HepG2 (cell line): ENCODE data around the gene SFXN5. TPM values are rescaled to one million over a fixed set of nuclear protein-coding genes. Genes with fewer than 3 reads are reported as not detected.

ENCODE experiments used
- BRD4 ChIP-seq: sonication (generic); formaldehyde crosslinking; IDR thresholded peaks from 2 replicates; pipeline ENCODE4 v1.4.0; 2020; ENCODE audit warnings: missing genetic modification reagents
- EED ChIP-seq: sonication (generic); formaldehyde crosslinking; IDR thresholded peaks from 2 replicates; pipeline ENCODE4 v1.5.0; 2020; ENCODE audit warnings: mild to moderate bottlenecking, missing genetic modification reagents
- MEIS1 ChIP-seq: sonication (generic); formaldehyde crosslinking; IDR thresholded peaks from 2 replicates; pipeline ENCODE4 v1.9.0; 2021; ENCODE audit warnings: mild to moderate bottlenecking, missing genetic modification reagents, moderate library complexity, borderline replicate concordance
- TBP ChIP-seq: sonication (generic); formaldehyde crosslinking; IDR thresholded peaks from 2 replicates; pipeline ENCODE4 v1.5.0; 2020; ENCODE audit warnings: missing genetic modification reagents
- ZC3H13 ChIP-seq: sonication (generic); formaldehyde crosslinking; IDR thresholded peaks from 2 replicates; pipeline ENCODE4 v1.8.1; 2023; ENCODE audit warnings: mild to moderate bottlenecking, missing genetic modification reagents, moderate library complexity
- ZNF296 ChIP-seq: sonication (generic); formaldehyde crosslinking; conservative IDR thresholded peaks from 2 replicates; pipeline ENCODE4 v1.5.0; 2020; ENCODE audit warnings: mild to moderate bottlenecking, missing genetic modification reagents
- ZNF552 ChIP-seq: sonication (generic); formaldehyde crosslinking; IDR thresholded peaks from 2 replicates; pipeline ENCODE4 v1.9.0; 2022; ENCODE audit warnings: missing genetic modification reagents, mild to moderate bottlenecking, borderline replicate concordance
- ZNF749 ChIP-seq: sonication (generic); formaldehyde crosslinking; IDR thresholded peaks from 2 replicates; pipeline ENCODE4 v1.8.0; 2022; ENCODE audit warnings: mild to moderate bottlenecking, missing genetic modification reagents, moderate library complexity, borderline replicate concordance
- ZNF766 ChIP-seq: sonication (generic); formaldehyde crosslinking; IDR thresholded peaks from 2 replicates; pipeline ENCODE4 v1.5.0; 2020; ENCODE audit warnings: missing genetic modification reagents, borderline replicate concordance
- ZNF788 ChIP-seq: sonication (generic); formaldehyde crosslinking; IDR thresholded peaks from 2 replicates; pipeline ENCODE4 v1.5.0; 2020; ENCODE audit warnings: mild to moderate bottlenecking, missing genetic modification reagents, borderline replicate concordance
- ZSCAN9 ChIP-seq: IDR thresholded peaks from 2 replicates; pipeline ENCODE4 v1.6.1; 2016; ENCODE audit warnings: borderline replicate concordance
- polyA plus RNA-seq, 8 experiments: library from polyadenylated mRNA; depleted of rRNA in 3 of 8; stranded (reverse) in 7 of 8; unstranded in 1 of 8; fragments of >200 nt; fragmentation: Illumina TruSeq in 4 of 8; extraction: Trizol in 4 of 8; gene quantifications; 2 replicates each; pipeline versions ENCODE4 v1.2.1 to v1.2.3, GENCODE V29; 2011 to 2016; ENCODE audit warnings: low read depth in 4 of 8, missing spikeins in 1 of 8, mixed read lengths in 1 of 8; ENCODE audit not compliant: insufficient read depth in 1 of 8
- total RNA-seq, 5 experiments: library from RNA; depleted of rRNA; stranded (reverse); fragments of >200 nt; fragmentation: Illumina TruSeq; extraction: Trizol; gene quantifications; 2 replicates each; pipeline ENCODE4 v1.2.3, GENCODE V29; 2016; ENCODE audit warnings: low read depth in 1 of 5
- TF ChIP-seq, protein P1 (sequence below): fragments of 450-650 bp; IDR thresholded peaks from 2 replicates; pipeline ENCODE4 v1.6.1; 2016
- TF ChIP-seq, protein P2 (sequence below): IDR thresholded peaks from 2 replicates; pipeline ENCODE4 v1.6.1; 2016; ENCODE audit warnings: mild to moderate bottlenecking
- TF ChIP-seq, protein P3 (sequence below): IDR thresholded peaks from 2 replicates; pipeline ENCODE4 v1.6.1; 2018; ENCODE audit warnings: missing genetic modification reagents
- TF ChIP-seq, protein P4 (sequence below): sonication (generic); formaldehyde crosslinking; conservative IDR thresholded peaks from 2 replicates; pipeline ENCODE4 v1.4.0; 2020; ENCODE audit warnings: mild to moderate bottlenecking, missing genetic modification reagents, moderate library complexity
- TF ChIP-seq, protein P5 (sequence below): sonication (generic); formaldehyde crosslinking; IDR thresholded peaks from 2 replicates; pipeline ENCODE4 v1.5.1; 2020; ENCODE audit warnings: missing genetic modification reagents, mild to moderate bottlenecking, borderline replicate concordance
- TF ChIP-seq, protein P6 (sequence below): sonication (generic); formaldehyde crosslinking; conservative IDR thresholded peaks from 2 replicates; pipeline ENCODE4 v1.5.0; 2020; ENCODE audit warnings: missing genetic modification reagents

The SFXN5 gene
- total and polyA plus RNA-seq, 2 of the 13 experiments (the other 11 are each of a cell fraction or from before 2014, with no cell fraction given) = 34.9 to 37.4 TPM

DNA sequence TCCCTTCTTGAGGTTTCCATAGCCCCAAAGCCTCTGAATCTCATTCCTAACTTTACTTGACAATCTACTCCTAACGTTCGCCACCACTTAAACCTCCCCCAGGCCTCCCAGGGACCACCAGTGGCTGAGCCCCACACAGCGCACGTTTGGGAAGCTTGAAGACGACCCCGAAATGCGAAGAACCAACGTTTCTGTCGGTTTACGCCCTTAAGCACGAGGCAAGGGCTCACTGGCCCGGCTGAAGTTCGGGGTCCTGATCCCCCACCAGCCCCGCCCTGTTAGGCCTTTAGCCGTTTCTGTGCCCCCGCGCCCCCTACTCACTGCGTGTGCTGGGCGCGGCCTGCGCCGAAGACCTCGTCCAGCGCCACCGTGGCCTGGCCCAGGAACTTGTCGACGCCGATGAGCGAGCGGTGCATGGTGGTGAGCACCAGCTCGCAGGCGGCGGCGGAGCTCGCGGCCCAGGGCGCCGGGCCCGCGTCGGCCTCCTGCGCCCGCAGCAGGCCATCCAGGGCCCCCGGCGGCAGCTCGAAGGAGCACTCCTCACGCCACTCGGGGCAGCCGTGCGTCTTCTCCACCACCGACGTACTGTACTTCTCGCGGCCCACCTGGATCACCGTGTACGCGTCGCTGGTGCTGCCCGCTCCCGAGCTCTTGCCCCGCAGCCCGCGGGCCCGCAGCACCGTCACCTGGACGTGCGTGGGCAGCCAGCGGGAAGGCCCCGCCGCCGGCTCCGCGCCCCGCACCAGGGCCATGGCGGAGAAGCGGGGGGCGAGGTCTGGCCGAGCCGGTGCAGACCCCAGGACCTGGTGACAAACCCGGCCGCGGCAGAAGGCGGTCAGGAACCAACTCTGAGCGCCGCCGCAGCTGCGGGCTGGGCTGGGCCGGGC, 40.8 kb upstream of the SFXN5 start (continued):
- TF ChIP-seq, protein P1, sequence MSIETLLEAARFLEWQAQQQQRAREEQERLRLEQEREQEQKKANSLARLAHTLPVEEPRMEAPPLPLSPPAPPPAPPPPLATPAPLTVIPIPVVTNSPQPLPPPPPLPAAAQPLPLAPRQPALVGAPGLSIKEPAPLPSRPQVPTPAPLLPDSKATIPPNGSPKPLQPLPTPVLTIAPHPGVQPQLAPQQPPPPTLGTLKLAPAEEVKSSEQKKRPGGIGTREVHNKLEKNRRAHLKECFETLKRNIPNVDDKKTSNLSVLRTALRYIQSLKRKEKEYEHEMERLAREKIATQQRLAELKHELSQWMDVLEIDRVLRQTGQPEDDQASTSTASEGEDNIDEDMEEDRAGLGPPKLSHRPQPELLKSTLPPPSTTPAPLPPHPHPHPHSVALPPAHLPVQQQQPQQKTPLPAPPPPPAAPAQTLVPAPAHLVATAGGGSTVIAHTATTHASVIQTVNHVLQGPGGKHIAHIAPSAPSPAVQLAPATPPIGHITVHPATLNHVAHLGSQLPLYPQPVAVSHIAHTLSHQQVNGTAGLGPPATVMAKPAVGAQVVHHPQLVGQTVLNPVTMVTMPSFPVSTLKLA = no peak
- TF ChIP-seq ZNF552 (peak; percentile 75; the same call in 1 of the 2 replicates), BRD4 (CRISPR knock-in tag) (peak; percentile 30; the same call in 1 of the 2 replicates), EED (peak; percentile 99), ZSCAN9 (CRISPR knock-in tag) (0 out of 2 replicates have a peak, but pooled peaks have one; percentile 23), ZNF749 (peak; percentile 92), ZNF296 (CRISPR knock-in tag) (peak; percentile 86), ZC3H13 (peak; percentile 68; the same call in 1 of the 2 replicates), TBP (CRISPR knock-in tag) (peak; percentile 66; the same call in 1 of the 2 replicates), ZNF788 (peak; percentile 62; the same call in 1 of the 2 replicates), ZNF766 (CRISPR knock-in tag) (peak; percentile 90; the same call in 1 of the 2 replicates), MEIS1 (CRISPR knock-in tag) (no peak)
- TF ChIP-seq, protein P2, sequence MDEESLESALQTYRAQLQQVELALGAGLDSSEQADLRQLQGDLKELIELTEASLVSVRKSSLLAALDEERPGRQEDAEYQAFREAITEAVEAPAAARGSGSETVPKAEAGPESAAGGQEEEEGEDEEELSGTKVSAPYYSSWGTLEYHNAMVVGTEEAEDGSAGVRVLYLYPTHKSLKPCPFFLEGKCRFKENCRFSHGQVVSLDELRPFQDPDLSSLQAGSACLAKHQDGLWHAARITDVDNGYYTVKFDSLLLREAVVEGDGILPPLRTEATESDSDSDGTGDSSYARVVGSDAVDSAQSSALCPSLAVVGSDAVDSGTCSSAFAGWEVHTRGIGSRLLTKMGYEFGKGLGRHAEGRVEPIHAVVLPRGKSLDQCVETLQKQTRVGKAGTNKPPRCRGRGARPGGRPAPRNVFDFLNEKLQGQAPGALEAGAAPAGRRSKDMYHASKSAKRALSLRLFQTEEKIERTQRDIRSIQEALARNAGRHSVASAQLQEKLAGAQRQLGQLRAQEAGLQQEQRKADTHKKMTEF (CRISPR knock-in tag) = 0 out of 2 replicates have a peak, but pooled peaks have one; percentile 32
- TF ChIP-seq, protein P3, sequence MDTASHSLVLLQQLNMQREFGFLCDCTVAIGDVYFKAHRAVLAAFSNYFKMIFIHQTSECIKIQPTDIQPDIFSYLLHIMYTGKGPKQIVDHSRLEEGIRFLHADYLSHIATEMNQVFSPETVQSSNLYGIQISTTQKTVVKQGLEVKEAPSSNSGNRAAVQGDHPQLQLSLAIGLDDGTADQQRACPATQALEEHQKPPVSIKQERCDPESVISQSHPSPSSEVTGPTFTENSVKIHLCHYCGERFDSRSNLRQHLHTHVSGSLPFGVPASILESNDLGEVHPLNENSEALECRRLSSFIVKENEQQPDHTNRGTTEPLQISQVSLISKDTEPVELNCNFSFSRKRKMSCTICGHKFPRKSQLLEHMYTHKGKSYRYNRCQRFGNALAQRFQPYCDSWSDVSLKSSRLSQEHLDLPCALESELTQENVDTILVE (CRISPR knock-in tag) = peak; percentile 54
- TF ChIP-seq, protein P4, sequence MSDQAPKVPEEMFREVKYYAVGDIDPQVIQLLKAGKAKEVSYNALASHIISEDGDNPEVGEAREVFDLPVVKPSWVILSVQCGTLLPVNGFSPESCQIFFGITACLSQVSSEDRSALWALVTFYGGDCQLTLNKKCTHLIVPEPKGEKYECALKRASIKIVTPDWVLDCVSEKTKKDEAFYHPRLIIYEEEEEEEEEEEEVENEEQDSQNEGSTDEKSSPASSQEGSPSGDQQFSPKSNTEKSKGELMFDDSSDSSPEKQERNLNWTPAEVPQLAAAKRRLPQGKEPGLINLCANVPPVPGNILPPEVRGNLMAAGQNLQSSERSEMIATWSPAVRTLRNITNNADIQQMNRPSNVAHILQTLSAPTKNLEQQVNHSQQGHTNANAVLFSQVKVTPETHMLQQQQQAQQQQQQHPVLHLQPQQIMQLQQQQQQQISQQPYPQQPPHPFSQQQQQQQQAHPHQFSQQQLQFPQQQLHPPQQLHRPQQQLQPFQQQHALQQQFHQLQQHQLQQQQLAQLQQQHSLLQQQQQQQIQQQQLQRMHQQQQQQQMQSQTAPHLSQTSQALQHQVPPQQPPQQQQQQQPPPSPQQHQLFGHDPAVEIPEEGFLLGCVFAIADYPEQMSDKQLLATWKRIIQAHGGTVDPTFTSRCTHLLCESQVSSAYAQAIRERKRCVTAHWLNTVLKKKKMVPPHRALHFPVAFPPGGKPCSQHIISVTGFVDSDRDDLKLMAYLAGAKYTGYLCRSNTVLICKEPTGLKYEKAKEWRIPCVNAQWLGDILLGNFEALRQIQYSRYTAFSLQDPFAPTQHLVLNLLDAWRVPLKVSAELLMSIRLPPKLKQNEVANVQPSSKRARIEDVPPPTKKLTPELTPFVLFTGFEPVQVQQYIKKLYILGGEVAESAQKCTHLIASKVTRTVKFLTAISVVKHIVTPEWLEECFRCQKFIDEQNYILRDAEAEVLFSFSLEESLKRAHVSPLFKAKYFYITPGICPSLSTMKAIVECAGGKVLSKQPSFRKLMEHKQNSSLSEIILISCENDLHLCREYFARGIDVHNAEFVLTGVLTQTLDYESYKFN (CRISPR knock-in tag) = no peak; the same call in 1 of the 2 replicates
- TF ChIP-seq, protein P5, sequence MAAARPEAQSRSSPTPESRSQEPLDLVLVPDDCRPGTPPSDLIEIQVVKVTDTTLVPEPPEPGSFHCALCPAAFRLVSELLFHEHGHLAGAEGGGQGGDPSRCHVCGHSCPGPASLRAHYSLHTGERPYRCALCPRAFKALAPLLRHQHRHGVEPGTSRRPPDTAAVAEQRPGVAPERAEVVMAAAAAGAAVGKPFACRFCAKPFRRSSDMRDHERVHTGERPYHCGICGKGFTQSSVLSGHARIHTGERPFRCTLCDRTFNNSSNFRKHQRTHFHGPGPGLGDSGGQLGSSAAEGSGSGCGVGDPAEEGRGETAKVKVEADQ (CRISPR knock-in tag) = peak; percentile 56
- TF ChIP-seq, protein P6, sequence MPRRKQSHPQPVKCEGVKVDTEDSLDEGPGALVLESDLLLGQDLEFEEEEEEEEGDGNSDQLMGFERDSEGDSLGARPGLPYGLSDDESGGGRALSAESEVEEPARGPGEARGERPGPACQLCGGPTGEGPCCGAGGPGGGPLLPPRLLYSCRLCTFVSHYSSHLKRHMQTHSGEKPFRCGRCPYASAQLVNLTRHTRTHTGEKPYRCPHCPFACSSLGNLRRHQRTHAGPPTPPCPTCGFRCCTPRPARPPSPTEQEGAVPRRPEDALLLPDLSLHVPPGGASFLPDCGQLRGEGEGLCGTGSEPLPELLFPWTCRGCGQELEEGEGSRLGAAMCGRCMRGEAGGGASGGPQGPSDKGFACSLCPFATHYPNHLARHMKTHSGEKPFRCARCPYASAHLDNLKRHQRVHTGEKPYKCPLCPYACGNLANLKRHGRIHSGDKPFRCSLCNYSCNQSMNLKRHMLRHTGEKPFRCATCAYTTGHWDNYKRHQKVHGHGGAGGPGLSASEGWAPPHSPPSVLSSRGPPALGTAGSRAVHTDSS (CRISPR knock-in tag) = 0 out of 2 replicates have a peak, but pooled peaks have one; percentile 73
